HepG2 (cell line): ENCODE measurements around the gene TMEM209. TPM values are rescaled to one million over a fixed set of nuclear protein-coding genes. Genes with fewer than 3 reads are reported as not detected.

ENCODE experiments used
- ATF7-NPFF ChIP-seq: sonication (generic); formaldehyde crosslinking; IDR thresholded peaks from 2 replicates; pipeline ENCODE4 v1.8.1; 2023; ENCODE audit warnings: mild to moderate bottlenecking, low read depth, missing genetic modification reagents, moderate library complexity
- ELF1 ChIP-seq: sonication (generic); formaldehyde crosslinking; IDR thresholded peaks from 2 replicates; pipeline ENCODE4 v1.4.0; 2020; ENCODE audit warnings: missing genetic modification reagents
- FOXK1 ChIP-seq: sonication (generic); formaldehyde crosslinking; IDR thresholded peaks from 2 replicates; pipeline ENCODE4 v1.4.0; 2020; ENCODE audit warnings: low read depth, missing genetic modification reagents, borderline replicate concordance
- HOXA3 ChIP-seq: sonication (generic); formaldehyde crosslinking; IDR thresholded peaks from 2 replicates; pipeline ENCODE4 v1.5.0; 2020; ENCODE audit warnings: missing genetic modification reagents
- JDP2 ChIP-seq: sonication (generic); formaldehyde crosslinking; IDR thresholded peaks from 2 replicates; pipeline ENCODE4 v1.8.1; 2022; ENCODE audit warnings: missing genetic modification reagents, borderline replicate concordance
- MTA1 ChIP-seq: sonication (generic); formaldehyde crosslinking; IDR thresholded peaks from 2 replicates; pipeline ENCODE4 v1.4.0; 2020; ENCODE audit warnings: missing genetic modification reagents, mild to moderate bottlenecking, borderline replicate concordance
- RFX1 ChIP-seq: fragments of 450-650 bp; IDR thresholded peaks from 2 replicates; pipeline ENCODE4 v1.6.1; 2017
- SALL1 ChIP-seq: sonication (generic); formaldehyde crosslinking; IDR thresholded peaks from 2 replicates; pipeline ENCODE4 v1.8.0; 2022; ENCODE audit warnings: mild to moderate bottlenecking, missing genetic modification reagents
- SMC3 ChIP-seq: IDR thresholded peaks from 2 replicates; pipeline ENCODE4 v1.6.1; 2011; ENCODE audit warnings: low read length, improper control_type of control experiment
- ZBTB7A ChIP-seq: sonication (generic); formaldehyde crosslinking; IDR thresholded peaks from 2 replicates; pipeline ENCODE4 v1.8.0; 2022; ENCODE audit warnings: mild to moderate bottlenecking, missing genetic modification reagents
- ZNF24 ChIP-seq: fragments of 450-650 bp; IDR thresholded peaks from 2 replicates; pipeline ENCODE4 v1.6.1; 2017; ENCODE audit warnings: antibody characterized with exemption, mild to moderate bottlenecking
- ZNF83 ChIP-seq: sonication (generic); formaldehyde crosslinking; IDR thresholded peaks from 2 replicates; pipeline ENCODE4 v1.4.0; 2020; ENCODE audit warnings: missing genetic modification reagents, mild to moderate bottlenecking, borderline replicate concordance
- polyA plus RNA-seq, 8 experiments: library from polyadenylated mRNA; depleted of rRNA in 3 of 8; stranded (reverse) in 7 of 8; unstranded in 1 of 8; fragments of >200 nt; fragmentation: Illumina TruSeq in 4 of 8; extraction: Trizol in 4 of 8; gene quantifications; 2 replicates each; pipeline versions ENCODE4 v1.2.1 to v1.2.3, GENCODE V29; 2011 to 2016; ENCODE audit warnings: low read depth in 4 of 8, missing spikeins in 1 of 8, mixed read lengths in 1 of 8; ENCODE audit not compliant: insufficient read depth in 1 of 8
- total RNA-seq, 5 experiments: library from RNA; depleted of rRNA; stranded (reverse); fragments of >200 nt; fragmentation: Illumina TruSeq; extraction: Trizol; gene quantifications; 2 replicates each; pipeline ENCODE4 v1.2.3, GENCODE V29; 2016; ENCODE audit warnings: low read depth in 1 of 5
- TF ChIP-seq, protein P1 (sequence below): sonication (generic); formaldehyde crosslinking; IDR thresholded peaks from 2 replicates; pipeline ENCODE4 v1.5.0; 2020; ENCODE audit warnings: missing genetic modification reagents, mild to moderate bottlenecking, borderline replicate concordance
- TF ChIP-seq, protein P2 (sequence below): sonication (generic); formaldehyde crosslinking; IDR thresholded peaks from 2 replicates; pipeline ENCODE4 v1.4.0; 2020; ENCODE audit warnings: low read depth, mild to moderate bottlenecking, missing genetic modification reagents
- TF ChIP-seq, protein P3 (sequence below): IDR thresholded peaks from 2 replicates; pipeline ENCODE4 v1.4.0; 2020; ENCODE audit warnings: mild to moderate bottlenecking, missing genetic modification reagents
- TF ChIP-seq, protein P4 (sequence below): IDR thresholded peaks from 2 replicates; pipeline ENCODE4 v1.6.1; 2016; ENCODE audit warnings: low read depth, control low read depth
- TF ChIP-seq, protein P5 (sequence below): sonication (generic); formaldehyde crosslinking; IDR thresholded peaks from 2 replicates; pipeline ENCODE4 v1.8.0; 2022; ENCODE audit warnings: mild to moderate bottlenecking, missing genetic modification reagents
- TF ChIP-seq, protein P6 (sequence below): sonication (generic); formaldehyde crosslinking; IDR thresholded peaks from 2 replicates; pipeline ENCODE4 v1.4.0; 2020; ENCODE audit warnings: missing genetic modification reagents

TMEM209 gene
- total and polyA plus RNA-seq, 2 of the 13 experiments (the other 11 are each of a cell fraction or from before 2014, with no cell fraction given), result 14.5 to 15.6 TPM

DNA sequence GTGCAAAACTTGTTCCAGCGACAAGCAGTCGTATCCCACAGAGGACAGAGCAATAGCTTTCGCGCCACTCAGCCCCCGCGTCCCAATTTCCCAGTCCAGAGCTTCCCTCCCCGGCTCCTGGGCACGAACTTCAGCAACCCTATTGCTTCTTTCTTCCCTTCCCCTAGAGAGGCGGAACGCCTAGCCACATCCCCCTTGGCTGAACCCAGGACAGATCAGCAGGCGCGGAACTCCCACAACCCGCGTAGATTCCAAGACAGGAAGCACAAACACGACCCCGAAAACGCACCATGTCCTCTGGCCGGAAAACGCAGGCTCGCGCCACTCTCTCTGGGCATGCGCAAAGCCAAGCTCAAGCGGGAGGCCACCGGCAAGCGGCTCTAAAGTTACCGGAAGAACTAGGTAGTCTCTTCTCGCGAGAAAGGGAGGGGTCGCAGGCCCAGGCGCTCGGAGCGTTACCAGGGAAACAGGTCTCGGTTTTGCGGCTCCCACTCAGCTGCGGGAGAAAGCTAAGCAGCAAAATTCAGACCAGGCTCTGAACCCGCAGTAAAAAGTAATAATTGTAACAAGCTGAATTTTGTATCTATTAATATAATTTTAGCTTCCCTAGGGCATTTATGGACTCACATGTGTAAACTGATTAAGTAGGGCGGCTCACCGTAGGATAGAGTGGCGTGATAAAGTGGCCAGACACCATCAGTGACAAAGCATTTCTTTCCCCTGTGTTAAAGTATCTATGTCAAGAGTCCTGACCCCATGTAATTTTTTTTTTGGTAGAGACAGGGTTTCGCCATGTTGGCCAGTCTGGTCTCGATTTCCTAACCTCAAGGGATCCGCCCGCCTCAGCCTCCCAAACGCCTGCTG is at the start of gene TMEM209 (continued):
- TF ChIP-seq SALL1 (CRISPR knock-in tag) (peak; percentile 76), ZBTB7A (CRISPR knock-in tag) (no peak; the same call in 1 of the 2 replicates), HOXA3 (CRISPR knock-in tag) (peak; percentile 86), JDP2 (CRISPR knock-in tag) (no peak), FOXK1 (CRISPR knock-in tag) (peak; percentile 78; the same call in 1 of the 2 replicates), RFX1 (peak; percentile 79), ELF1 (CRISPR knock-in tag) (peak; percentile 96), SMC3 (no peak), ZNF24 (no peak), MTA1 (CRISPR knock-in tag) (no peak), ATF7-NPFF (CRISPR knock-in tag) (peak; percentile 69; the same call in 1 of the 2 replicates), ZNF83 (CRISPR knock-in tag) (peak; percentile 58; the same call in 1 of the 2 replicates)
- TF ChIP-seq, protein P1, sequence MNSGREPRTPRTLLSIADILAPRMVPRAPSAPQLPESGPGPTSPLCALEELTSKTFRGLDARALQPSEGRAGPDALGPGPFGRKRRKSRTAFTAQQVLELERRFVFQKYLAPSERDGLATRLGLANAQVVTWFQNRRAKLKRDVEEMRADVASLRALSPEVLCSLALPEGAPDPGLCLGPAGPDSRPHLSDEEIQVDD, result no peak
- TF ChIP-seq, protein P2, sequence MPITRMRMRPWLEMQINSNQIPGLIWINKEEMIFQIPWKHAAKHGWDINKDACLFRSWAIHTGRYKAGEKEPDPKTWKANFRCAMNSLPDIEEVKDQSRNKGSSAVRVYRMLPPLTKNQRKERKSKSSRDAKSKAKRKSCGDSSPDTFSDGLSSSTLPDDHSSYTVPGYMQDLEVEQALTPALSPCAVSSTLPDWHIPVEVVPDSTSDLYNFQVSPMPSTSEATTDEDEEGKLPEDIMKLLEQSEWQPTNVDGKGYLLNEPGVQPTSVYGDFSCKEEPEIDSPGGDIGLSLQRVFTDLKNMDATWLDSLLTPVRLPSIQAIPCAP, result no peak
- TF ChIP-seq, protein P3, sequence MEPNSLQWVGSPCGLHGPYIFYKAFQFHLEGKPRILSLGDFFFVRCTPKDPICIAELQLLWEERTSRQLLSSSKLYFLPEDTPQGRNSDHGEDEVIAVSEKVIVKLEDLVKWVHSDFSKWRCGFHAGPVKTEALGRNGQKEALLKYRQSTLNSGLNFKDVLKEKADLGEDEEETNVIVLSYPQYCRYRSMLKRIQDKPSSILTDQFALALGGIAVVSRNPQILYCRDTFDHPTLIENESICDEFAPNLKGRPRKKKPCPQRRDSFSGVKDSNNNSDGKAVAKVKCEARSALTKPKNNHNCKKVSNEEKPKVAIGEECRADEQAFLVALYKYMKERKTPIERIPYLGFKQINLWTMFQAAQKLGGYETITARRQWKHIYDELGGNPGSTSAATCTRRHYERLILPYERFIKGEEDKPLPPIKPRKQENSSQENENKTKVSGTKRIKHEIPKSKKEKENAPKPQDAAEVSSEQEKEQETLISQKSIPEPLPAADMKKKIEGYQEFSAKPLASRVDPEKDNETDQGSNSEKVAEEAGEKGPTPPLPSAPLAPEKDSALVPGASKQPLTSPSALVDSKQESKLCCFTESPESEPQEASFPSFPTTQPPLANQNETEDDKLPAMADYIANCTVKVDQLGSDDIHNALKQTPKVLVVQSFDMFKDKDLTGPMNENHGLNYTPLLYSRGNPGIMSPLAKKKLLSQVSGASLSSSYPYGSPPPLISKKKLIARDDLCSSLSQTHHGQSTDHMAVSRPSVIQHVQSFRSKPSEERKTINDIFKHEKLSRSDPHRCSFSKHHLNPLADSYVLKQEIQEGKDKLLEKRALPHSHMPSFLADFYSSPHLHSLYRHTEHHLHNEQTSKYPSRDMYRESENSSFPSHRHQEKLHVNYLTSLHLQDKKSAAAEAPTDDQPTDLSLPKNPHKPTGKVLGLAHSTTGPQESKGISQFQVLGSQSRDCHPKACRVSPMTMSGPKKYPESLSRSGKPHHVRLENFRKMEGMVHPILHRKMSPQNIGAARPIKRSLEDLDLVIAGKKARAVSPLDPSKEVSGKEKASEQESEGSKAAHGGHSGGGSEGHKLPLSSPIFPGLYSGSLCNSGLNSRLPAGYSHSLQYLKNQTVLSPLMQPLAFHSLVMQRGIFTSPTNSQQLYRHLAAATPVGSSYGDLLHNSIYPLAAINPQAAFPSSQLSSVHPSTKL (CRISPR knock-in tag), result peak; percentile 54; the same call in 1 of the 2 replicates
- TF ChIP-seq, protein P4, sequence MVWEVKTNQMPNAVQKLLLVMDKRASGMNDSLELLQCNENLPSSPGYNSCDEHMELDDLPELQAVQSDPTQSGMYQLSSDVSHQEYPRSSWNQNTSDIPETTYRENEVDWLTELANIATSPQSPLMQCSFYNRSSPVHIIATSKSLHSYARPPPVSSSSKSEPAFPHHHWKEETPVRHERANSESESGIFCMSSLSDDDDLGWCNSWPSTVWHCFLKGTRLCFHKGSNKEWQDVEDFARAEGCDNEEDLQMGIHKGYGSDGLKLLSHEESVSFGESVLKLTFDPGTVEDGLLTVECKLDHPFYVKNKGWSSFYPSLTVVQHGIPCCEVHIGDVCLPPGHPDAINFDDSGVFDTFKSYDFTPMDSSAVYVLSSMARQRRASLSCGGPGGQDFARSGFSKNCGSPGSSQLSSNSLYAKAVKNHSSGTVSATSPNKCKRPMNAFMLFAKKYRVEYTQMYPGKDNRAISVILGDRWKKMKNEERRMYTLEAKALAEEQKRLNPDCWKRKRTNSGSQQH (CRISPR knock-in tag), result 0 out of 2 replicates have a peak, but pooled peaks have one; percentile 27
- TF ChIP-seq, protein P5, sequence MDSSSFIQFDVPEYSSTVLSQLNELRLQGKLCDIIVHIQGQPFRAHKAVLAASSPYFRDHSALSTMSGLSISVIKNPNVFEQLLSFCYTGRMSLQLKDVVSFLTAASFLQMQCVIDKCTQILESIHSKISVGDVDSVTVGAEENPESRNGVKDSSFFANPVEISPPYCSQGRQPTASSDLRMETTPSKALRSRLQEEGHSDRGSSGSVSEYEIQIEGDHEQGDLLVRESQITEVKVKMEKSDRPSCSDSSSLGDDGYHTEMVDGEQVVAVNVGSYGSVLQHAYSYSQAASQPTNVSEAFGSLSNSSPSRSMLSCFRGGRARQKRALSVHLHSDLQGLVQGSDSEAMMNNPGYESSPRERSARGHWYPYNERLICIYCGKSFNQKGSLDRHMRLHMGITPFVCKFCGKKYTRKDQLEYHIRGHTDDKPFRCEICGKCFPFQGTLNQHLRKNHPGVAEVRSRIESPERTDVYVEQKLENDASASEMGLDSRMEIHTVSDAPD, result no peak
- TF ChIP-seq, protein P6, sequence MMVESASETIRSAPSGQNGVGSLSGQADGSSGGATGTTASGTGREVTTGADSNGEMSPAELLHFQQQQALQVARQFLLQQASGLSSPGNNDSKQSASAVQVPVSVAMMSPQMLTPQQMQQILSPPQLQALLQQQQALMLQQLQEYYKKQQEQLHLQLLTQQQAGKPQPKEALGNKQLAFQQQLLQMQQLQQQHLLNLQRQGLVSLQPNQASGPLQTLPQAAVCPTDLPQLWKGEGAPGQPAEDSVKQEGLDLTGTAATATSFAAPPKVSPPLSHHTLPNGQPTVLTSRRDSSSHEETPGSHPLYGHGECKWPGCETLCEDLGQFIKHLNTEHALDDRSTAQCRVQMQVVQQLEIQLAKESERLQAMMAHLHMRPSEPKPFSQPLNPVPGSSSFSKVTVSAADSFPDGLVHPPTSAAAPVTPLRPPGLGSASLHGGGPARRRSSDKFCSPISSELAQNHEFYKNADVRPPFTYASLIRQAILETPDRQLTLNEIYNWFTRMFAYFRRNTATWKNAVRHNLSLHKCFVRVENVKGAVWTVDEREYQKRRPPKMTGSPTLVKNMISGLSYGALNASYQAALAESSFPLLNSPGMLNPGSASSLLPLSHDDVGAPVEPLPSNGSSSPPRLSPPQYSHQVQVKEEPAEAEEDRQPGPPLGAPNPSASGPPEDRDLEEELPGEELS (CRISPR knock-in tag), result peak; percentile 46
